Endometrial microvascular endothelial cells (primary cell): ENCODE measurements around the gene ANKRD40. TPM values are rescaled to one million over a fixed set of nuclear protein-coding genes. Genes with fewer than 3 reads are reported as not detected.
"Not testable (repeated sequence)": the region's sequence is repeated elsewhere in the genome, so short reads cannot be mapped to it uniquely, and the experiment has no call there.

ENCODE experiments used
- in situ Hi-C: cut with HindIII; loops from 2 replicates; pipeline ENCODE4 v1.10.0; 2017; ENCODE audit warnings: low sequenced_read_pairs, low pct_unique_long_range_greater_than_20kb; ENCODE audit errors: inconsistent ontology term
- total RNA-seq: library from RNA; depleted of rRNA; stranded (reverse); fragments of >200 nt; gene quantifications from one replicate; pipeline ENCODE4 v1.2.3, GENCODE V29; 2015; ENCODE audit errors: inconsistent ontology term

The ANKRD40 gene
- total RNA-seq, 1 donor from 2014 or later = 43.2 TPM

DNA sequence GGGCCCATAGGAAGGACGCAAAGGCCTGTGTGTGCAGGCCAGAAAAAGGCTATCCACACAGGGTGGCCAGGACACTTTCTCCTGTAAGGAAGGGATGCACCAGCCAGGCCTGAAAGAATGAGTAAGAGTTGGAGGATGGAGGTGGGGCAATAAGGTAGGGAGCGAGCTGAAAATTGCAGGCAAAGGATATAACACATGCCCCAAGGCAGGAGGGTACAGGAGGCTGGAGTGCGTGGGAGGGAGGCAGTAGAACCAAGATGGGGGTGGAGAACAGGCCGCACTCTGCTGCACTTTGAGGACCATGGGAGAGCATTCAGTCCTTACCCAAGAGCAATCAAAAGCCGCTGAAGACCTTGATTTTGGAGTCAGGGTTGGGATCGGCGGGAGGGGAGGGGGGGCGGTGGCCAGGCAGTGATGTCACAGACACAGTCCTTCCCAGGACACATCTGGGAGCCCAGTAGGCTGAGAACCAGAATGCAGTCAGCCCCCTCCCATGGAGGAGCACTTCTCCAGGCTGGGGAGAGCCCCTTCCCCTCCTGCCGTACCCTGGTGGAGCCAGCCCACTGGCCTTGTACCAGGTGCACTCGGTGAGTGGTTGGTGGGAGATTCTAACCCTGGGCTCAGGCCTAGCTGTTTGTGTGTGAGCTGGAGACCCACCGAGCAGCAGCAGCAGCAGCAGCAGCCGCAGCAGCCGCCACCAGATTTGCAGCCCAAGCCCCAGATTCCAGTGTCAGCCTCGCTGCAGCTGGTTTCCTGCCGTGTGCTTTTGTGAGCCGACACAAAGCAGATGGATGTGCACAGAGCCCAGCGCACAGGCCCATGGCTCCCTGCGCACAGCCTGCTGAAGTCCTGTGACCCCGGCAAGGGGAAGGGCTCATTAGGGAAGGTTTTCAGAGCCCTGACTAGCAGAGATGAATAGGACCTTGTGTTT is 17.5 kb downstream of the ANKRD40 start:
- in situ Hi-C loops = no loop called here

DNA sequence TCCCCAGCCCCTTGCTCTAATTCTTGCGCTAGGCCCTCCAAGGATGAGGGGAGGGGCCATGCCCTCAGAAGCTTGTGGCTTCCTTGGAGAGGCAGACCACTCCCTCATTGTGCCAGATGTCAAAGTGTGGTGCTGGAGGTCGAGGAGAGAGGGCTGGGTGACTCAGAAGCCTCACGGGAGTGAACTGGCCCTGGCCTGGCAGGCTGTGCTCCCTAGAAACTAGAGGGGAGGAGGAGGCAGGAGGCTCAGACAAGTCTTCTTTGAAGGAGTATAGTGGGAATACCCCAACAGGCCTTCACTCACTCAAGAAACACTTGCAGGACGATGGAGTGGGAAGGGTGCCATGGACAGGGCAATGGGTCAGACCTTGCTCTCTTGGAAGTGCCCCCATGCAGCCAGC is 18.5 kb downstream of the ANKRD40 start:
- in situ Hi-C loops = no loop called here

GRCh38 chr17:50688245-50688644 is 19.5 kb downstream of the ANKRD40 start:
- in situ Hi-C loops = no loop called here

DNA sequence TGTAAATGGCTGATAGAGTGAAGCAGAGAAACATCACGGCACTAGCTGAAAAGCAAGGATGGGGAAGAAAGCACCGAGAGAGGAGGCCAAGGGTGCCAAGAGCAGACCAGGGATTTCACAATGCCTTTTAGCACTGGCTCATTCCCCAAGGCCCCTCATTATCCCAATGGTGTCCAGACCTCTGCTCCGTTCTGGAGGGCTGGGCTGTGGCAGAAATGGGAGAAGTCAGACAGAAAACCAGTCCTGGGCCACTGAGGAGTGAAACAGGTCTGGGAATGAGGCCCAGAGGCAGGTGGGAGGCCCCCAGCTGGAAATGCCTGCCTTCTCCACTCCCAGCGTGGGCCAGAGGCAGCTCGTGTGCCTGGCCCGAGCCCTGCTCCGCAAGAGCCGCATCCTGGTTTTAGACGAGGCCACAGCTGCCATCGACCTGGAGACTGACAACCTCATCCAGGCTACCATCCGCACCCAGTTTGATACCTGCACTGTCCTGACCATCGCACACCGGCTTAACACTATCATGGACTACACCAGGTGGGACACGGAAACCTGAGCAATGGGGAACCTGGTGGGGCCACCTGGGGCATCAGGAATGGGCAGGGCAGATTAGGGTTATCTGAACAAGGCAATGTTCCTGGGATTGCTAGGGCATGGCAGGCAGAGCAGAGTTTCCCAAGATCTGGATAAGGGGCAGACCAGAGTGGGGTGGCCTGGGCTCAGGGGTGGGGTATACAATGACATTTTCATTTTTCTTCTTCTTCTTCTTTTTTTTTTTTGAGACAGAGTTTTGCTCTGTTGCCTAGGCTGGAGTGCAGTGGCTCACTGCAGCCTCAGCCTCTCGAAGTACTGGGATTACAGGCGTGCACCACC is 20.3 kb downstream of the ANKRD40 start:
- in situ Hi-C loops = no loop called here

GRCh38 chr17:50686494-50687199 is 21.1 kb downstream of the ANKRD40 start:
- in situ Hi-C loops = no loop called here

DNA sequence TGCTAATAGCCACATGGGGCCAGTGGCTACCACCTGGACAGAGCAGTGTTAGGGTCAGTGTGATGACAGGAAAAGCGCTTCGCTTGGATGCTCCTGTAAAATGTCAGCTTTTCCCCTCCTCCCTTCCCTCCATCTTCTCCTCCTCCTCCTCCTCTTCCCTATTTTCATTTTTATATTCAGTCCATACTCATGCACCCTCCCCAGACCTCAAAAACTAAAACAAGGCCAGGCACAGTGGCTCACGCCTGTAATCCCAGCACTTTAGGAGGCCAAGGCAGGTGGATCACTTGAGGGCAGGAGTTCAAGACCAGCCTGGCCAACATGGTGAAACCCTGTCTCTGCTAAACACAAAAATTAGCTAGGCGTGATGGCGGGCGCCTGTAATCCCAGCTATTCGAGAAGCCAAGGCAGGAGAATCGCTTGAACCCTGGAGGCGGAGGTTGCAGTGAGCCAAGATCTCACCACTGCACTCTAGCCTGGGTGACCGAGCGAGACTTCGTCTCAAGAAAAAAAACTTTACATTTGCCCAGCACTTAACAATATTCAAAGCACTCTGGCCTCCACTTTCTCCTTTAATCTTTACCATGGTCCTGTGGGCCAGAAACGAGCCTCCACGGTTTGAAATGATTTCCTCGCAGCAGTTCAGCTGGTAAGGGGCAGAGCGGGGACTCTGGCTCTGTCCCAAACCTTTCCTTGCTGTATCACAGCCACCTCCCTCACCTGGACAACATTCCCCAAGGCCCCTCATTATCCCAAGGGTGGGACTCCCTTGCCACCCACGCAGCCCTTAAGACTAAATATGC is 21.8 kb downstream of the ANKRD40 start:
- in situ Hi-C loops = no loop called here

- in situ Hi-C loops = no loop called here
Measured at GRCh38 chr17:50685334-50685665, 22.4 kb downstream of the ANKRD40 start.

DNA sequence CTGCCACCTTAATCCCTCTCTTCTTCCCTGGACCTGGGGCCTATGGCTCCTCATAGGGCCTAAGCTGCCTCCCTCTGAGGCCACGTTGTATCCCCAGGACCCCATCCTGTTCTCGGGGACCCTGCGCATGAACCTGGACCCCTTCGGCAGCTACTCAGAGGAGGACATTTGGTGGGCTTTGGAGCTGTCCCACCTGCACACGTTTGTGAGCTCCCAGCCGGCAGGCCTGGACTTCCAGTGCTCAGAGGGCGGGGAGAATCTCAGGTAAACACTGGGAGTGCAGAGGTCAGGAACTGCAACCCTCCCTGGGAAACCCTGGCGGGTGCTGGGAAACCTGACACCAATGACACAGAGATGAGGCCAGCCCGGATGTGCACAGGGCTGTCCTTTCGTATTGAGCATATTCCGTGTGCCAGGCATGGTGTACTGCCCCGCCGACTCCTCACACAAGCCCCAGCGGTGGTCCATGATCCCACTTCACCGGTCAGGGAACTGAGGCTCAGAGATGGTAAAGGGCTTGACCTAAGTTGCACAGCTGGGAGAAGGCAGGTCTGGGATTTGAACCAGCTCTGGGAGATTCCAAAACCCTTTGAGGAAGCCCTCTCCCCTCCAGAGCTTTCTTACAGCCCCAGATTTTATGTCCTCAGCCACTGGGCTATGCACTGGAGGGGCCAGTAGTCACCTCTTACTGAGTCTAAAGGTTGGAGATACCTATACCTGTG is 22.9 kb downstream of the ANKRD40 start:
- in situ Hi-C loops = no loop called here

- in situ Hi-C loops = no loop called here
Measured at GRCh38 chr17:50684288-50684611, 23.5 kb downstream of the ANKRD40 start.

DNA sequence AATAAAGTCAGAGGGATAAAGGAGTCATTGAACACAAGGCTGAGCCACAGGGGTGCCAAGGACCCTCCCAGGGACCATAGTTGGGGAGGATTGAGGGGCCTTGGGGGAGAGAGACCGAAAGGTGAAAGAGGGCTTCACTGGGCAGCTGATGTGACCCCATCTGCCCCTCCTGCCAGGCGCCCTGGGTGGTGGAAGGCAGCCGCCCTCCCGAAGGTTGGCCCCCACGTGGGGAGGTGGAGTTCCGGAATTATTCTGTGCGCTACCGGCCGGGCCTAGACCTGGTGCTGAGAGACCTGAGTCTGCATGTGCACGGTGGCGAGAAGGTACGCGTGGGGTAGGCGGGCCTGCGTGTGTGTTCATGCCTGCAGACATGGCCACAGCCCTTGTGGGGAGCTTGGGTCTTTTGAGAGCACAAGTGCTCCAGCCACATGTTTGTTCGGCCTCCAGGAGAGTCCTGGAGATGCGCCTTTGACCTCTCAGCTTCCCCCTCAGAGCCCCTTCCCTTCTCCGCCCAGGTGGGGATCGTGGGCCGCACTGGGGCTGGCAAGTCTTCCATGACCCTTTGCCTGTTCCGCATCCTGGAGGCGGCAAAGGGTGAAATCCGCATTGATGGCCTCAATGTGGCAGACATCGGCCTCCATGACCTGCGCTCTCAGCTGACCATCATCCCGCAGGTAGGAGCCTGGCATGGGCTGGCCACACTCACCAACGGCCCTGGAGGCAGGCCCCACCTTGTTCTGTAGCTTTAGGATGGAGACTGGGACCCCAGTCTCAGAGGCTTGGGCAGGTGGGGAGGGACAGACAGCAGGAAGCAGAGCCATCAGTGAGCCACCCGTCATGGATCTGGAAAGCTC is 24.1 kb downstream of the ANKRD40 start:
- in situ Hi-C loops = no loop called here

- in situ Hi-C loops = no loop called here
Measured at GRCh38 chr17:50682938-50683337, 24.8 kb downstream of the ANKRD40 start.

DNA sequence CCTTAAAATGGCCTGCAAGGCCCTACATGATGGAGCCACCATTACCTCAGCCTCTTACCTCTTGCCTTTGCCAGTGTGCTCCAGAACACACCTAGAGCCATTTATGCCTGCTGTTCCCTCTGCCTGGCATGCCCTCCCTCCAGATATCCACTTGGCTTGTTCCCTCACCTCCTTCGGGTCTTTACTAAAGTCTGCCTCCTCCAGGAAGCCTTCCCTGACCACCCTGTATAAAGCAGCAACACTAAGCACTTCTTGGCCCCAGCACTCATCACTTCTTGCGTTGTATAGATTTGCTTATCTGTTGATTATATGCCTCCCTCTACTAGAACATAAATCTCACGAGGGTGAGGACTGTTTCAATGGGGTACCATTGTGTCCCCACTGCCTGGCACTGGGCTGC is 25.3 kb downstream of the ANKRD40 start:
- in situ Hi-C loops = no loop called here

DNA sequence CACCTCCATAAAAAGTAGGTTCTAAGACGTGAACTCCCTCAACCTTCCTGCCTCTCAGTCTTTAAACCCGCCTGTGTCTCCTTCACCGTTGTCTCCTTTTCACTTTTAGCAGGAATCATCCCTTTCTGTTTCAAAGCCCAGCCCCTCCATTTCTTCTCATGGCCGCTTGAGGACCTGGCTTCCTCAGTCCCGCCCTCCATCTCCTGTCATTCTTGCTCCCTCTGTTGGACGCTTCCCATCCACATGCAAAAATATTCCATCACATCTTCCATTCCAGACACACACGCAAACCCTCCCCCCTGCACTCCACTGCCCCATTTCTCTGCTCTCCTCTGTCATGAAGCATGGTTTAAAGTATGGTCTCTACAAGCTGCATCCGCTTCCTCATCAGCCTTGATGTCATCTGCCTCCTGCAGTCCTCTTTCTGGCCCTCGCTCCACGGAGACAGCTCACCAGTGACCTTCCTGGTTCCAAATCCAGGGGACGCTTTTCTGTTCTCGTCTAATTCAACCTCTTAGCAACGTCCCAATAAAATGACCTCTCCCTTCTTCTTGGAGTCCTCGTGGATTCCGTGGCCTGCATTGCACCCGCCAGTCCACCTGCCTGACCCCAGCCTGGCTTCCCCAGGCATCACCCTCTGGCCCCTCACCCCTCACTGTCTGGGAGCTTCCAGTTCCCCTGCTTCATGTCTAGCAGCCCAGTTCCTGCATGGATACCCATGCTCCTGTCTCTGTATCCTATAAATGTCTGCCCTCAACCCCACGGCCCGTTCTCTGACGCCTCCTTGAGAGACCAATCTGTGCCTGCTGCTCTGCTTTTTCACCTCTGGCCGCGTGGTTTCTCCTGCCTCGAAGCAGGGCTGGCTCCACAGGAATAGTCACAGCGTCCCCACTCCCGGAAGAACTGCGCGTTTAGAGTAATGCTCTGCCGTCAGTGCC is 26.2 kb downstream of the ANKRD40 start:
- in situ Hi-C loops = no loop called here

DNA sequence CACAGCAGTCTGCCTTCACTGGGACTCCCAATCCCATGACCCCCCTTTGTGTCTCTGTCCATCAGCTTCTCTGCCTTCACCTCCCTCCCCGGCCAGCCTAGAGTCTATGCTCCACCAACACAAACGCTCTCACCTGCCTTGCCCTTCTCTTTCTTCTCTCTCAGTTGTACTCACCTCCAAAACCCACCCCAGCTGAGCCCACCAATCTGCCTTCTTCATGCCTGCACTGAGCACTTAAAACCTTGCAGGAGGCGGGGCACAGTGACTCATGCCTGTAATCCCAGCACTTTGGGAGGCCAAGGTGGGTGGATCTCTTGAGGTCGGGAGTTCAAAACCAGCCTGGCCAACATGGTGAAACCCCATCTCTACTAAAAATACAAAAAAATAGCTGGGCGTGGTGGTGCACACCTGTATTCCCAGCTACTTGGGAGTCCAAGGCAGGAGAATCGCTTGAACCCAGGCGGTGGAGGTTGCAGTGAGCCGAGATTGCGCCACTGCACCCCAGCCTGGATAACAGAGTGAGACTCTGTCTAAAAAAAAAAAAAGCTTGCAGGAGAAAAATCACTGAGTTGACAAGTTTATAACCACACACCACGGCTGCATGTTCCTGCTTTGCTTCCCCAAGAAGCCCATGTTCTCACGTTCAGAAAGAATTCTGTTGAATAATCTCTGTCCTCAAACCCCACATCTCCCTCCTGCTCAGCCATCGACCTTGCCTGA is 27.0 kb downstream of the ANKRD40 start:
- in situ Hi-C loops = not testable (repeated sequence)

DNA sequence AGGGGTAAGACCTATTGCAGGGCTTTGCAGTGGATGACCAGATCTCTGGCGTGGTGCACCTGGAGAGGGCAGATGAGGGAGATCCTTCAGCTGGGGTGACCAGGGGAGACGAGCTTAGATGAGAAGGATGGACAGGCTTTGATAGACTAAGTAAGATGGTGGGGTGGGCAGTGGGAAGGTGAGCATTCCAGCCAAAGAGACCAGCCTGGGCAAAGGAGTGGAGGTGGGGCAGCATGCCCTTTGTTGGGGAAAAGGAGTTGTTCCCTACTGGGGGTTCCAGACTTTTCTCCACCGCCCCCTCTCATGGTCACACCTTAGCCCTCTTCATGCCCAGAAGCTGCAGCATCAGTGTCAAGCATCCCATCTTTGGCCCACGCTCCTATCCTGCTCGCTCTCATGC is 27.6 kb downstream of the ANKRD40 start:
- in situ Hi-C loops = no loop called here
